Measurements from ENCODE around the gene ELOVL6.
"Not testable (repeated sequence)": the region's sequence is repeated elsewhere in the genome, so short reads cannot be mapped to it uniquely, and the experiment has no call there.

Gene ELOVL6

GRCh38 chr4:110124711-110125110, 73.7 kb downstream of the ELOVL6 start:
- DNase-seq (ENCODE audit: low read depth) = no peak

DNA sequence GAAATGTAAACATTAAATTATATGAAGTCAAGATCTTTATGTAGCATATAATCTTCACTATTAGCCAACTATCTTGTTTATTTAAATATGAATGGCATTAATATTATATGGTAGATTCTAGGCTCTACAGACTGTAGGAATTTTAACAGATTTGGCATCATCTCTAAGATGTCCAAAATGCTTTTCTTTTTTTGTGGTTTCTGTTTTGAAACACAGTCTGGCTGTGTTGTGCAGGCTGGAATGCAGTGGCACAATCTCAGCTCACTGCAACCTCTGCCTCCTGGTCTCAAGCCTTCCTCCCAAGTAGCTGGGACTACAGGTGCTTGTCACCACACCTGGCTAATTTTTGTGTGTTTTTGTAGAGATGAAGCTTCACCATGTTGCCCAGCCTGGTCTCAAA, 76.2 kb downstream of the ELOVL6 start:
- DNase-seq (ENCODE audit: low read depth) = peak; percentile 17

DNA sequence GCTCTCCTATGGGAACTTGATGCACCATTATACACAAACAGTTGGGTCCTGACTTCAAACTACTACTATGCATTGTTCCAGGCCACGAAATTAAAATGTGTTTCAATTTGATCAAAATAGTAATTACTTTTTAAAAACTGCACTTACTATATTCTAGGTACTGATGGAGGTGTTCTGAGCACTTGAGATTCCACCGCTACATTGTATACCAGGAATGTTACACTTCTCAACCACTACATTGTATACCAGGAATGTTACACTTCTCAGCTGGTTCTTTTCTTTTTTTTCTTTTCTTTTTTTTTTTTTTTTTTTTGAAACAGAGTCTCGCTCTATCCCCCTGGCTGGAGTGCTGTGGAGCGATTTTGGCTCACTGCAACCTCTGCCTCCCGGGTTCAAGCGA, 77.9 kb downstream of the ELOVL6 start:
- DNase-seq (ENCODE audit: low read depth) = no peak

DNA sequence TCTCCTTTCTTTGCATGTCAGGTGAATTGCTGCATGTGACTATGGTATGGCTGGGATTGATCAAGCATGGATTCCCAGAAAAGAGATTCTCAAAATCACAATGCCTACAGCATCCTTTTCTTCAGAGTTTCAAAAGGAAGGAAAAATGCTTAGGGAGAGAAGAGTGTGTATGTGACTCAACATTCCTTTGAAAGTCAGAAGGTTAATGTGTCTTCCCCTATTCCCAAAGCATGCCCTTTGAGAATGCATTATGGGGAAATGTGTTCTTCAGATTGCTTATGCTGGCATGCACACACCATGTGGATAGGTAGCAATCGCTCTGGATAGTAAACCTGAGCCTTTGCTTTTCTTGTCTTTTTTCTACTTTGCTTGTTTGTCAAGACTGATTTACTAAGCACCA, 78.5 kb downstream of the ELOVL6 start:
- peak; percentile 72 for DNase-seq (ENCODE audit: low read depth)

GRCh38 chr4:110119337-110119736, 79.1 kb downstream of the ELOVL6 start:
- DNase-seq (ENCODE audit: low read depth) = no peak

- DNase-seq (ENCODE audit: low read depth) = no peak
These were observed 86.4 kb downstream of the ELOVL6 start for GRCh38 chr4:110112056-110112455.

DNA sequence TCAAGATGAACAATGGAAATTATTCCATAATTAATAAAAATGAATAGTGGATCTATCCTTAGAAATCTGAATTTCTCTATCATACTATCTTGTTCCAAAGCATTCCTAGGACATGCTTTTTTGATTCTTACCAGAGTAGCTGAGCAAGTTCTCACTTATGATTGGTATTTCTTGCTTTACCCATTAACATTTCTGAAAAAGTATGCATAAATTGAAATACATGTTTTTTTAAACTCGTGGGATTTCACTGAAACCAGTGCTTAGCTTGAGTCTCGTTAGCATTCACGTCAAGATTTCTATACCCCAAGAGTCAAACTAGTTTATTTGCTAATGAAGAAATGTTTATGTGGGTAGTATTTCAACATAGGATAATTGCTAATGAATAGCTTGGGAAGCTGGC, 89.0 kb downstream of the ELOVL6 start:
- DNase-seq (ENCODE audit: low read depth) = peak; percentile 60

- no peak for DNase-seq (ENCODE audit: low read depth)
These were observed 89.5 kb downstream of the ELOVL6 start for GRCh38 chr4:110108960-110109359.

GRCh38 chr4:110108422-110108821, 90.0 kb downstream of the ELOVL6 start:
- DNase-seq (ENCODE audit: low read depth) = no peak

DNA sequence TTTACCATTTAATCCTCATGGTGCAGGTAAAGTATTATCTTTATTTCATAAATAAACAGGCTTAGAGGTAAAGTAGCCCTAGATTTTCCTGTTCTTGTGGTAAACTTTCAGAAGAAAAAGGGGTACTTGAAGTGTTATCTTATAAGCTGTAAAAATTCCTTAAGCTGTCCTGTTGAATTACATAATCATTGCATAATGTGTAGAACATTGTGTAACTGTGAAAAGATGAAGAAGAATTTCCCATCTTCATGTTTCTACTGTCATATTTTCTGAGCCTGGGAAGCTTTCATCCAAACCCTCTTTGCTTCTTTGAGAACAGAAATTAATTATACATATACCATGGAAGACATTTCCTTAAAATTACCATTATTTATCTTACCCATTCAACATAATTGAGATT, 90.5 kb downstream of the ELOVL6 start:
- DNase-seq (ENCODE audit: low read depth) = peak; percentile 47

- peak; percentile 58 for DNase-seq (ENCODE audit: low read depth)
These were observed 91.5 kb downstream of the ELOVL6 start for GRCh38 chr4:110106931-110107296.

DNA sequence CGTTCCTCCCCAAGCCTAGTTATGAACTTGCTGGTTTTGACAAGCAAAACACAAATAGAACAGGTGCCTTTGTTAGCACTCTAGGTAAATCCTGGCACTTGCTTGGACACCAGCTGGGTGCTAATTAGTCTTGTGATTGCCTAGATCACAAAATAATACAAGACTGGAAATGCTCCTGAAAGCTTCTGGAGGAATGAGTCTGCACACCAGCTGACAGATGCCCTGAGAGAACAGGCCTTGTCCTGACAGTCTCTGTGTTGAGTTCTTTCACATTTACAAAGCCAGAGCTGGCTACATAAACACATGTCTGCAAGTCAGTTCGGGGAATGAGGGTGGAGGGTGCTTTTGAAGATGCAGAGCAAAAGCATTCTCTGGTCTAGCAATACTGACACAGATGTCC, 93.8 kb downstream of the ELOVL6 start:
- no peak for DNase-seq (ENCODE audit: low read depth)

DNA sequence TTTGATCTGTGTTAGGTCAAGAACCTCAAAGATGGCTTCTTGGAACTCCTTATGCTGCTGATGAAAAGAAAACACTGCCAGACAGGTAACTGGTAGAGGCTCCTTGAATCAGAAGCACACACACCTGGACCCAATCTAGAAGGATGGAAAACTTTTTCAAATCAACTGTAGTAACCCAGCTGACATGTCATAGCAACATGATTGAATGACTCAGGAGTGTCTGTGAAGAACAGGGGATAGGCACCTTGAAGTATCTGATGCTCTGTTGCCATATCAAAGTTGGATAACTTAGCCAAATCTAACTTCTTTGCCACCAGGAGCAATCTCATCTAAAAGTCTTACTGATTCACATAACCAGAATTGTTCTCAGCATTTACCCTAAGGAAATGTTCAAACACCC, 98.8 kb downstream of the ELOVL6 start:
- no peak for DNase-seq (ENCODE audit: low read depth)

DNA sequence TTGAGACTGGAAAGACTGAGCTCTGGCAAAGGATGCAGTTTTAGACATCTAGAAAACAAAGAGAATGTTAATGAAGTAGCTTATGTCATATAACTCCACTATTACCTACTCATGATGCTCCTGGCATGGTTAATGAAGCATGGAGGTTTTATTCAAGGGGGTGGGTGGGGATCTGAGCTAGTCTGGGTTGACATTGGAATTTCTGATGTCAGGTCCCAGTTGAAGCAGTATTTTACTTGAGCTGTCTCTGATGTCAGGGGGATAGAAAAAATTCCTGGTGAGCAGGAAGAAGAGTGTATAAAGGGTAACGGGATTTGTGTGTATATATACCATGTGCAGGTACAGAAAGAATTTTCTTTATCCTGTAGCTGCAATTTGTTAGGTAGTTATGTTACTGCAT, 102.0 kb downstream of the ELOVL6 start:
- DNase-seq (ENCODE audit: low read depth) = no peak

DNA sequence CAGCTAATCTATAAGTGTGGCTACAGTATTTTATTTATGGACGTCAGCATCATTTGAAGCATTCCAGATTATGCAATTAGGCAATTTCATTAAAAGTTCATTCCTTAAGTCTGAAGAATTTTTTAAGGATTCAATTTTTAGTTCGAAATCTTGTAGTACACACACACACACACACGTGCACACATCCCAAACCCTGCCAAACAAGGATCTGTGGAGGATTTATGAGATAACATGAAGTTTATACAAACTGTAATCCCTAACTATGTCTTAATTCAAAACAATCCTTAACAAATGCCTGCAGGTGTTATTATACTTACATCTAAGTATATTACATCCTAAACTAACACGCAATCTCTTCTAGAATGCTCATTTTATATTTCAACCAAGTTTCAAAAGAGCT, 105.8 kb downstream of the ELOVL6 start:
- DNase-seq (ENCODE audit: low read depth) = no peak

DNA sequence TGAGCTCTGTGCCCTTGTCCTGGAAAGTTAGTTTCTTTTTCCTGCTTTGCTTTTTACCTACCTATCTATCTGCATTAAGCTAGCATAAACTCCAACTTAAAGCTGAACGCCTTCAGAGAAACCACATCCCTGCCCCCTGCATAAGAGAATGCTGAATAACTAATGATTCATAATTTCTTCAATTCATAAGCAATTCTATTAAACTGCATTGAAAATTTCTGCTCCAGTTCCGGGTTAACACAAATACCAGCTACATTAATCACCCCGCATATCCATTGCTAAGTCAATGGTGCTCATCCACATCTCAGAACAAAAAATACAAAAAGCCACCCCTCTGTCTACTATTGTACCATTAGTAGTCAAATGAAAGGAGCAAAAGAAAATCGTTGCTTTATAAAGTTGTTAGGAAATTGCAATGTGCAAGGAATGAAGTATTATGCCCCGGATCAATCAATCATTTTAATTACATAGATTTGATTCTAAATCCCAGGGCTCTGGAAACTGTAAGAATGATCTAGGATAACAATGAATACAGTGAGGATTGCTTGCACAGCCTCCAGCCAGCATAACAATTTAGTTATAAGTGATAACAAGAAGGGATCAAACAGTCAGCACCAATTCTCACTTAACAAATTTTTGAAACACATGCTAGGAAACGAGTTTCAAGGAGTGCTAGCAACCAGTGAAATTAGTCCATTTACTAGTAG, 106.8 kb downstream of the ELOVL6 start:
- peak; percentile 75 for DNase-seq (ENCODE audit: low read depth)

GRCh38 chr4:110088670-110089069, 109.7 kb downstream of the ELOVL6 start:
- DNase-seq (ENCODE audit: low read depth) = peak; percentile 26

DNA sequence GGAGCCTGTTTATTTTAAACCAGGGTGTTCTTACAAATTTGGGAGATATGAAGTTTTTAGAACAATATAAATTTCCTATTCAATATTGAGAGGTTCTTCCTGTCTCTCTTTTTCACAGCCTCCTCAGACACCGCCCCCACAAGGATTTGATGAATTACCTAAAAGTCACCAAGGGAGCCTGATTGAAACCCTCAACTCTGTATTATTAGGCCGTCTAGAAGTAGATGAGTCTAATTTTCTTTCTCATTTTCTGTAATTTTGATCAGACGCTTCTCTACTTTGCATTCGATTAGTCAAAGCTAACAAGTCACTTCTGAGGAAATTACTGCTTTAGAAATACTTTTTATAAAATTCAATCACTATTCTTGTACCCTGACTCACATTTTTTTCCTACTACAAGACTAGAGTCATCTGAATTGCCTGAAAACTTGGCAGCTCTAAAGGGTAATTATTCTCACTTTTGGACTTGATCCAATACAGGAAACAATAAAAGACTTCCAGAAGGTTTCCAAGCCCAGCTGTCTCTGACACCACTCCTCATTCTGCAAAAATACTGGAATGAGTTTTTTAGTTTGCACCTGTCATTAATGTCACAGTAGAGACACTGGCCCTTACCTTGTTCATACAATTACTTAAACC, 111.2 kb downstream of the ELOVL6 start:
- peak; percentile 79 for DNase-seq (ENCODE audit: low read depth)

DNA sequence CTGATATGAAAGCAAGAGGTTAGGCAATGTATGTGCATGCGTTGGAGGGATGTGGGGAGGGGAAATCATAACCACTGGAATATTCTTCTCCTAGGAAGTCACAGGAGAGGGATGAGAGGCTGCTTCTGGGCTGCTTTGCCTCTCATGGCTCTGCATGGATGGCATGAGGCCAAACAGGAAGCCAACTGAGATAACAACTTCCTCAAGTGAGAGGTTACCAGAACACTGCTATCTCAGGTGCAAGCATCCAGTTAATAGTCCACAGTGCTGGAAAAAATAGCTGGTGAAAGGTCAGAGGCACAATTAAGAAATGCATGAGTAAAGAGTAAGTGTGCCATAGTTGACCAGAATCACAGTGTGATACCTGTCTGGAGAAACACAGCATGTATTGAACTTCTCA, 113.3 kb downstream of the ELOVL6 start:
- peak; percentile 27 for DNase-seq (ENCODE audit: low read depth)

GRCh38 chr4:110084154-110084553, 114.3 kb downstream of the ELOVL6 start:
- no peak for DNase-seq (ENCODE audit: low read depth)

GRCh38 chr4:110078148-110078547, 120.3 kb downstream of the ELOVL6 start:
- DNase-seq (ENCODE audit: low read depth) = not testable (repeated sequence)

DNA sequence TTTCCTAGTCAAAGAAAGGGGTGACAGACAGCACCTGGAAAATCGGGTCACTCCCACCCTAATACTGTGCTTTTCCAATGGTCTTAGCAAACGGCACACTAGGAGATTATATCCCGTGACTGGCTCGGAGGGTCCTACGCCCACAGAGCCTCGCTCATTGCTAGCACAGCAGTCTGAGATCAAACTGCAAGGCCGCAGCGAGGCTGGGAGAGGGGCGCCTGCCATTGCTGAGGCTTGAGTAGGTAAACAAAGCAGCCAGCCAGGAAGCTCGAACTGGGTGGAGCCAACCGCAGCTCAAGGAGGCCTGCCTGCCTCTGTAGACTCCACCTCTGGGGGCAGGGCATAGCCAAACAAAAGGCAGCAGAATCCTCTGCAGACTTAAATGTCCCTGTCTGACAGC, 121.6 kb downstream of the ELOVL6 start:
- DNase-seq (ENCODE audit: low read depth) = not testable (repeated sequence)

GRCh38 chr4:110075891-110076290, 122.5 kb downstream of the ELOVL6 start:
- DNase-seq (ENCODE audit: low read depth) = no peak

All from EH (cell line).